ENCODE measurements around the gene SHISA9. TPM values are rescaled to one million over a fixed set of nuclear protein-coding genes. Genes with fewer than 3 reads are reported as not detected.

Gene SHISA9
- total and polyA plus RNA-seq, 8 donors, result 0.15 to 1.3 (median 0.38) TPM; not detected in 4

GRCh38 chr16:13158427-13158826, 257.0 kb downstream of the SHISA9 start:
- 93 to 97% (median 94%) methylated on average over 3 of the region's 3 CpGs for WGBS, 5 donors
- Histone ChIP-seq H3K9me3 (no peaks in the 10 kb centered on the region), H3K4me1 (no peaks in the 10 kb centered on the region), H3K4me3 (no peak overlapping the region), H3K36me3 (no peaks in the 10 kb centered on the region), H3K27me3 (no peaks in the 10 kb centered on the region), H3K27ac (no peak overlapping the region)
- no peak for TF ChIP-seq POLR2A (IDR thresholded peaks at IDR 0.05)
- TF ChIP-seq POLR2AphosphoS5 (IDR thresholded peaks at IDR 0.05), result no peak
- no peak for TF ChIP-seq CTCF (IDR thresholded peaks at IDR 0.05)
- no peak for TF ChIP-seq EP300 (IDR thresholded peaks at IDR 0.05)
- no peak for DNase-seq
- intact Hi-C loops (cut with DNase I; ENCODE audit: low total_unique reads), result no loop called here

GRCh38 chr16:13165024-13165423, 263.6 kb downstream of the SHISA9 start:
- Histone ChIP-seq H3K27me3 (no peaks in the 10 kb centered on the region), H3K36me3 (no peaks in the 10 kb centered on the region), H3K27ac (no peak overlapping the region), H3K4me3 (no peak overlapping the region), H3K9me3 (peaks cover 0 to 10% (median 0%) of the 10 kb centered on the region in 4 donors), H3K4me1 (no peaks in the 10 kb centered on the region)
- WGBS, 5 donors, result 48 to 88% (median 73%) methylated on average over 1 of the region's 1 CpG
- intact Hi-C loops (cut with DNase I; ENCODE audit: low total_unique reads), result no loop called here
- DNase-seq, result no peak
- TF ChIP-seq CTCF (IDR thresholded peaks at IDR 0.05) (no peak), POLR2AphosphoS5 (IDR thresholded peaks at IDR 0.05) (no peak), EP300 (IDR thresholded peaks at IDR 0.05) (no peak), POLR2A (IDR thresholded peaks at IDR 0.05) (no peak)

GRCh38 chr16:13168091-13168572, 266.7 kb downstream of the SHISA9 start:
- no peak for DNase-seq
- Histone ChIP-seq H3K36me3 (no peaks in the 10 kb centered on the region), H3K27me3 (no peaks in the 10 kb centered on the region), H3K4me1 (no peaks in the 10 kb centered on the region), H3K4me3 (no peak overlapping the region), H3K27ac (no peak overlapping the region), H3K9me3 (peaks cover 0 to 10% (median under 1%) of the 10 kb centered on the region in 4 donors)
- intact Hi-C loops (cut with DNase I; ENCODE audit: low total_unique reads), result no loop called here
- TF ChIP-seq CTCF (IDR thresholded peaks at IDR 0.05) (no peak), POLR2AphosphoS5 (IDR thresholded peaks at IDR 0.05) (no peak), POLR2A (IDR thresholded peaks at IDR 0.05) (no peak), EP300 (IDR thresholded peaks at IDR 0.05) (no peak)
- WGBS, 5 donors, result 59 to 70% (median 63%) methylated on average over 4 of the region's 4 CpGs

GRCh38 chr16:13171313-13171712, 269.9 kb downstream of the SHISA9 start:
- no peak for DNase-seq
- WGBS, 5 donors, result 19 to 23% (median 21%) methylated on average over 4 of the region's 4 CpGs
- Histone ChIP-seq H3K27me3 (no peaks in the 10 kb centered on the region), H3K27ac (no peak overlapping the region), H3K36me3 (no peaks in the 10 kb centered on the region), H3K4me1 (no peaks in the 10 kb centered on the region), H3K9me3 (peaks cover 0 to 14% (median 6%) of the 10 kb centered on the region in 4 donors), H3K4me3 (no peak overlapping the region)
- TF ChIP-seq CTCF (IDR thresholded peaks at IDR 0.05), result no peak
- intact Hi-C loops (cut with DNase I; ENCODE audit: low total_unique reads), result no loop called here

Measured in stomach (tissue), 9 donors.